Stimulated activated CD4-positive, alpha-beta T cell treated with anti-CD3 and anti-CD28 coated beads, Interleukin-4, amount 100 ng/mL, for 4 hours (primary cell): ENCODE data around the gene PXYLP1.
"Not testable (repeated sequence)": the region's sequence is repeated elsewhere in the genome, so short reads cannot be mapped to it uniquely, and the experiment has no call there.

Experiments
- DNase-seq, 2 experiments: peaks; one replicate each; pipeline ENCODE4 v3.0.0-alpha.2; 2020

Gene PXYLP1, protein sequence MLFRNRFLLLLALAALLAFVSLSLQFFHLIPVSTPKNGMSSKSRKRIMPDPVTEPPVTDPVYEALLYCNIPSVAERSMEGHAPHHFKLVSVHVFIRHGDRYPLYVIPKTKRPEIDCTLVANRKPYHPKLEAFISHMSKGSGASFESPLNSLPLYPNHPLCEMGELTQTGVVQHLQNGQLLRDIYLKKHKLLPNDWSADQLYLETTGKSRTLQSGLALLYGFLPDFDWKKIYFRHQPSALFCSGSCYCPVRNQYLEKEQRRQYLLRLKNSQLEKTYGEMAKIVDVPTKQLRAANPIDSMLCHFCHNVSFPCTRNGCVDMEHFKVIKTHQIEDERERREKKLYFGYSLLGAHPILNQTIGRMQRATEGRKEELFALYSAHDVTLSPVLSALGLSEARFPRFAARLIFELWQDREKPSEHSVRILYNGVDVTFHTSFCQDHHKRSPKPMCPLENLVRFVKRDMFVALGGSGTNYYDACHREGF

DNA sequence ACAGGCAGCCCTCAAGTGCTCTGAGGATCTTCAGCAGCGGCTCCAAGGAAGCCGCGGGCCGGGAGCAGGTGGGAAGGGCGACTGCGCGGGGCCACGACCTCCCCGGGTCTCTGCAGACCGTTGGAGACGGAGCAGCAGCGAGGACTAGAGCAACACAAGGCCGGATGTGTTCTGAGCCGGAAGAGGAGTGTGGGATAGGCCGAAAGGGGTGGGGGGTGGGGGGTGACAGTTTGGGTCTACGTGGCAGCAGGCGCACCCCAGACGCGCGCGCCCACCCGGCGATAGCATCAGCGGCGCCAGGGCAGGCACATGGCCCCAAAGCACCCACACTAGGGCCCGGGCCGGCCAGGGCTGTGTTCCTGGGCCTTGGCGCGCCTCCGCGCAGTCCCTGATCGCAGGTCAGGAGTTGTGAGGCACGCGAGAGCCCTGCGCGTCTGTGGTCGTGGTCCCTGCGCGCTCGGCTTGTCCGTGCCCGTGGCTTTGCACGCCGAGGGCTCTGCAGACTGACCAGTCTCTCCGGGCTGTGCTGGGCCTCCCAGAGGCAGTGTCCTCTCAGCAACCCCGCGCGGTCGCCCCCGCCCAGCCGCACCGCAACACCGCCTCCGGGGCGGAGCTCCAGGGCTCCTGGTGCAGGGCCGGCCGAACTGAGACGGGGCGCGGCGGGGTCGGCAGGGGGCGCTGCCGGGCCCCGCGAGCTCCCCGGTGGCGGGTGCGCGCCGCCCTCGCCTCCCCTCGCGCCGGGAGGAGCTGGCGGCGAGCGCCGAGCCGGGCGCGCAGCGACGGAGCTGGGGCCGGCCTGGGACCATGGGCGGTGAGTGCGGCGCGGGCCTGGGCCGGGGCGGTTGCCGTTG lies at the start of gene PXYLP1:
PXYLP1 (plus strand) TSS at position 725 of the 851 bp plus-strand sequence. CDS start 28,351 bp downstream, outside the sequence.
- DNase-seq = peak; percentile 86 to 90

DNA sequence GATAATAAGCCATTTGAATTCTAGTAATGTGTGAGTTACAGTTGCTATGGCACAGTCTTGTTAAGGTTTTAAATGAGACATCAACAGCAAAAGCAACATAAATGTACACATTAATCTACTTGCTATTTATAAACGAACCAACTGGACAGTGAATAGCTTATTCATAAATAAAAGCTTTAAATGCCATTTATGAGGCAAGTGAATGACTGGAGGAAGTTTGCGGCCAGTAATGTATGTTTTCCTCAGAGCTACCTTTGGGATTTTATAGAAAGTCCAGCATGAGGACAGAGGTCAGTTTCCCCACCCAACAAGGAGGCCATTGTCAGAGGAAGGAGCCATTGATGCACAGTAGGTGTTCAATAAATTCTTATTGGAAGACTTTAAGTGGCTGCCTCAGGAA lies 48.0 kb upstream of the PXYLP1 start:
- DNase-seq = no peak

- DNase-seq = no peak
These were observed 47.2 kb upstream of the PXYLP1 start for GRCh38 chr3:141184430-141184829.

DNA sequence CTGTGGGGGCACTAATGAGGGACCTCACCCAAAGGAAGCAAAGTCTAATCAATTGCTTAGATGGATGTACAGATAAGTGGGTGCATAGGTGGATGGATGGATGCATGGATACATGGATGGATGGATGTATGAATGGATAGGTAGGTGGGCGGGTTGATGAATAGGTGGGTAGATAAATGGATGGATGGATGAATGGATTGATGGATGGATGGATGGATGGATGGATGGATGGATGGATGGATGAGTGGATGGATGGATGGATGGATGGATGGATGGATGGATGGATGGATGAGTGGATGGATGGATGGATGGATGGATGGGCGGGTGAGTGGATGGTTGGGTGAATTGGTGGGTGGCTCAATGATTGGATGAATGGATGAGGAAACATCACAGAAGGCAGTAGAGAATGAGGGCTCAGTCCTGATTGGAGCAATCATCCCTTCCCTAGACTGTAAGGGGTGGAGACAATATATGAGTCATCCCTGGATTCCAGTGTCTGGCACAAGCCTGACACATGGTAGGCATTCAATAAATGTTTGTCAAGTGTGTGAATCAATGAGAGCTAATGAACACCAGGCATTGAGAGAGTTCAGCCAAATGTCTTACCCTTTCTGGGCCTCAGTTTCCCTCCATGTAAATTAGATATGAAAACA lies 40.4 kb upstream of the PXYLP1 start:
- DNase-seq = no peak

- peak; percentile 92 to 97 for DNase-seq
These were observed 39.3 kb upstream of the PXYLP1 start for GRCh38 chr3:141192345-141192744.

- DNase-seq = no peak
These were observed 38.4 kb upstream of the PXYLP1 start for GRCh38 chr3:141193066-141193830.

DNA sequence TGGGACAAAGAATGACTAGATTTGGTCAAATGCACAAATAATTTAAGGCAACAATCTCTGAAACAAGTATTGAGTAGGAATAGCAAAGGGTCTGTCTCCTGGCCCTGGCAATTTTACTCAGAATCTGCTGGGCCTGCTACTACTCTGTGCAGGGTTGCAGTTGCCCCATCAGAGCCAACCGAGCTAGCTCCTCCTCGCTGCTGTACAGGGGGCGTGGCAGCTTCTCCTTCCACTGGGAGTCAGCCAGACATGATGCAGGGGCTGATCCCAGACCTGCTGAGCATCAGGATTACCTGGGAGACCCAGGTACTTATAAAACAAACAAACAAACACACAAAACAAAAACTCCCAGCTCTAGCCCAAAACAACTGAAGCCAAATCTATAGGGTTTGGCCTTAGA lies 30.5 kb upstream of the PXYLP1 start:
- DNase-seq = no peak

DNA sequence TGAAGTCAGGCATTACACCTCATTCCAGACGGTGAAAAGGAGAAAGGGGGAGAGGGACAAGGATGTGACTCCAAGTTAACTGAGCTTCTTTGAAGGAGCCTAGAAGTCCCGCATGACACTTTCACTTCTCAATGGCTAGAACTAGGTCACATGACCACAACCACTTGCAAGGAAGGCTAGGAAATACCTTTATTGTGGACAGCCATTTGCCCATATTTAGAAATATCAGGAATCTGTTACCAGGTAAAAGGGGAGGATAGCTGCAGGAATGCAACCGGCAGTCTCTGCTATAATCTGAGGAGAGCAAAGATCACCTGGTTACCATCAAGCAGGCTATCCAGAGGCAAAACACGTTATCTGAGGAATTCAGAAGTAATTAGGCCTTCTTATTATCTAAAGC lies 28.9 kb upstream of the PXYLP1 start:
- no peak for DNase-seq

GRCh38 chr3:141203866-141204265 lies 27.8 kb upstream of the PXYLP1 start:
- no peak for DNase-seq

DNA sequence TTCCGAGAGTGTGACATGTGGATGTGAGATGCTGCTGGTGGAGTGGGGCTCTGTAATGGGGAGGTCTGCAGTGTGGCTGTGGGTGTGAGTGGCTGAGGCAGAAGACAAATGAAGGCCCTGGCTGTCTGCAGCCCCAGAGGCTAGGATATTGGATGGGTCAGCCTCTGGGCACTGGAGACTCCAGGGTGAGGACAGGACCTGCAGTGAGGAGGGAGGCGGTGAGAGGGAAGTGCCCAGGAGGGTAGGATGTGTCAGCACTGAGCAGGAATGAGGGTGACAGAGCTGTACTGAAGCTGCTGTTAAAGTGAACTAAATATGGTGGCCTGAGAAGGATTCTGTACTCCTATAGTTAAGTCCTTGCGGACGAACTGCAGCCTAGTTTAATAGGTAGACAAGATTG lies 27.3 kb upstream of the PXYLP1 start:
- DNase-seq = no peak

GRCh38 chr3:141211306-141211705 lies 20.3 kb upstream of the PXYLP1 start:
- not testable (repeated sequence) for DNase-seq

- DNase-seq = no peak
These were observed 19.5 kb upstream of the PXYLP1 start for GRCh38 chr3:141212101-141212500.

GRCh38 chr3:141212555-141212954 lies 19.1 kb upstream of the PXYLP1 start:
- no peak for DNase-seq

- no peak for DNase-seq
These were observed 14.7 kb upstream of the PXYLP1 start for GRCh38 chr3:141216975-141217374.

DNA sequence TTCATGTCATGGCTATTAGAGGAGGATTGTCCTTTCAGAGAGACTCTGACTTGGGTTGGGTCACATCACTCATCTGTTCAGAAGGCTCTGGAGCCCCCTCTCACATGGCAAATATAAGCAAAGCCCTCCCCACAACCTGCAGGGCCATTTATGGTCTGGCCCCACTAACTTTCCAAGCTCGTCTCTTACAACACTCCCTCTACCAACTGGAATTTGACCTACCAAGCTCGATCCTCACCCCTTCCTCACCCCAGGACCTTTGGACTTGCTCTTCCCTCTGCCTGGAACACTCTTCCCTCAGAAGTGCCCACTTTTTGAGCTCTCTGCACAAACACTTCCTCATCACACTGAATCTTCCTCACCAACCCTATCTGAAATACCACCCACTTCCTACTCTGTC lies 14.2 kb upstream of the PXYLP1 start:
- DNase-seq = no peak

DNA sequence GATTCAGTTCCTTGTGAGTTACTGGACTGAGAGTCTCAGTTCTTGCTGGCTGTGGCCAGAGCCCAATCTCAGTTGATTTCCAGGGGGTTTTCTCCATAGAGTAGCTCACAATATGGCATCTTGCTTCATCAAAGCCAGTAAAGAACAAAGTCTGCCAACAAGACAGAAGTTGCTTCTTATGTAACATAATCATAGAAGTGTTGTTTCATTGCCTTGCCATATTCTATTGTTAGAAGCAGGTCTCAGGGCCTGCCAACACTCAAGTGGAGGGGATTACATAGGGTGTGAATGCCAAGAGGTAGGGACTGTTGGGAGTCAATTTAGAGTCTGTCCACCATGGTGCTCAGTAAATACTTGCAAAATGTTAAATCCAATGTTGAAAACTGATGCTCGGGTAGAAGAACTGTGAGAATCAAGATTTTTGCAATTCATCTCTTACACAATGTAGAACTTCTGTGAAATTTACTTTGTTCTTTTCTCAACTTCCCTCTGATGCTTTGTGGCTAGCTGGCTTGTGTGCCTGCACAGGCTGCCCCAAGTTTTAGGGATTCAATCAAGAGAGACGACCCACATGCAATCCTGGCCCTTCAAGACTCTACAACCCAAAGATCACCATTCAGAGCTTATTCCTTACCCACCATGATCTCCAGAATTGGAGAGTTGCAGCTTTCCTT lies 13.3 kb upstream of the PXYLP1 start:
- no peak for DNase-seq

GRCh38 chr3:141218926-141219325 lies 12.7 kb upstream of the PXYLP1 start:
- no peak for DNase-seq

DNA sequence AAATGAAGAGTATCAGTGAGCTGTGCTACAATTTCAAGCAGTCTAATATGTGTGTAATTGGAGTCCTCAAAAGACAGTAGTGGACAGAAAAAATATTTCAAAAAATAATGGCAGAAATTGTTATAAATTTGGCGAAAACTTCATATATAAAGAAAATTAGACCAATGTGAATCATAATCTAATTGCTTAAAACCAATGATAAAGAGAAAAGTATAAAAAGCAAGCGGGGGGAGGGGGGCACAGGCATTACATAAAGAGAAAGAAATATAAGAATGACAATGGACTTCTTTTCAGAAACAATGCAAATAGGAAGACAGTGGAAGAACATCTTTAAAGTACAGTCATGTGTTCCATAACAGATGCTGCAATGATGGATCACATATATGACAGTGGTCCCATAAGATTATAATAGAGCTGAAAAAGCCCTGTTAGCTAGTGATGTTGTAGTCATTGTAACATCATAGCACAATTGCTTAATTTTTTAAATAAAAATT lies 7.9 kb upstream of the PXYLP1 start:
- DNase-seq = no peak

GRCh38 chr3:141225939-141226338 lies 5.7 kb upstream of the PXYLP1 start:
- DNase-seq = no peak

- no peak for DNase-seq
These were observed 4.4 kb upstream of the PXYLP1 start for GRCh38 chr3:141227216-141227615.

DNA sequence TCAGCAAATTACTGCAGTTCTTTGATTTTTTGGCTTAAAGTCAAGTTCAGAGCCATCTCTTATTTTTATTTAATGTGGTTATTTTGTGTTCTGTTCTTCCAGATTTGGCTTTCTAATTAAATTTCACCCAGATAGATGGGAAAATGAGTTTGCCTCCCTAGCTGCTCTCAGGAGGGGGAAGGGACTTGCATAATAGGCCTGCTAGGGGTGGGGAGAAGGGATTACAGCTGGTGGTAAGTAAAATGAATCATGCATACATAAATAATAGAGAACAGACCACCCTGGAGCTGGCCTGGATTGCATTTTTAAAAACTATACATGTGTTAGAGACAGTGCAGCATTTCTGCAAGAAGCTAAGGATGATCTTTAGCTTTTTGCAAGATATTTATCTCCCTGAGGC lies 3.9 kb upstream of the PXYLP1 start:
- DNase-seq = no peak

GRCh38 chr3:141228395-141228794 lies 3.2 kb upstream of the PXYLP1 start:
- no peak for DNase-seq
